ENCODE data around the gene ARHGAP25. TPM values are rescaled to one million over a fixed set of nuclear protein-coding genes. Genes with fewer than 3 reads are reported as not detected.

Gene ARHGAP25
- total RNA-seq (2014; rRNA removed; shearing (Covaris generic)) = 6.3 and 6.6 TPM in 2 replicates

- Histone ChIP-seq H3K4me3 (no peak within 1 kb of the TSS), H3K27me3 (no peaks in the 10 kb centered on the region), H3K9me3 (replicated peaks) (no peaks in the 10 kb centered on the region), H3K4me1 (peaks cover 23% of the 10 kb centered on the region), H3K27ac (no peak within 1 kb of the TSS), H3K36me3 (no peaks in the 10 kb centered on the region)
- DNase-seq = no peak
These were observed at the start of gene ARHGAP25 for GRCh38 chr2:68734688-68735525. ARHGAP25 (plus strand) TSS chr2:68734811; CDS start chr2:68735200, 389 bp downstream.

GRCh38 chr2:68686178-68686577, 48.4 kb upstream of the ARHGAP25 start:
- no peak for DNase-seq
- Histone ChIP-seq H3K4me1 (no peaks in the 10 kb centered on the region), H3K9me3 (replicated peaks) (no peaks in the 10 kb centered on the region), H3K27me3 (no peaks in the 10 kb centered on the region), H3K36me3 (no peaks in the 10 kb centered on the region; the same call in 1 of the 2 replicates), H3K27ac (no peak overlapping the region), H3K4me3 (no peak overlapping the region)

GRCh38 chr2:68687018-68687417, 47.6 kb upstream of the ARHGAP25 start:
- no peaks in the 10 kb centered on the region; the same call in 1 of the 2 replicates for H3K36me3 ChIP-seq
- H3K9me3 ChIP-seq (replicated peaks) = no peaks in the 10 kb centered on the region
- H3K4me1 ChIP-seq = no peaks in the 10 kb centered on the region
- no peak for DNase-seq
- H3K27ac ChIP-seq = no peak overlapping the region
- no peak overlapping the region for H3K4me3 ChIP-seq
- no peaks in the 10 kb centered on the region for H3K27me3 ChIP-seq

- DNase-seq = no peak
- Histone ChIP-seq H3K36me3 (no peaks in the 10 kb centered on the region; the same call in 1 of the 2 replicates), H3K4me1 (no peaks in the 10 kb centered on the region), H3K27me3 (no peaks in the 10 kb centered on the region), H3K9me3 (replicated peaks) (no peaks in the 10 kb centered on the region), H3K4me3 (no peak overlapping the region), H3K27ac (no peak overlapping the region)
These were observed 44.8 kb upstream of the ARHGAP25 start for GRCh38 chr2:68689553-68690537.

- Histone ChIP-seq H3K36me3 (no peaks in the 10 kb centered on the region; the same call in 1 of the 2 replicates), H3K9me3 (replicated peaks) (0 out of 2 replicates have a peak, but pooled peaks cover 2% of the 10 kb centered on the region), H3K27me3 (no peaks in the 10 kb centered on the region), H3K4me1 (no peaks in the 10 kb centered on the region), H3K4me3 (no peak overlapping the region), H3K27ac (no peak overlapping the region)
- DNase-seq = no peak
These were observed 43.8 kb upstream of the ARHGAP25 start for GRCh38 chr2:68690851-68691250.

GRCh38 chr2:68692511-68692910, 42.1 kb upstream of the ARHGAP25 start:
- no peak overlapping the region for H3K27ac ChIP-seq
- H3K36me3 ChIP-seq = no peaks in the 10 kb centered on the region; the same call in 1 of the 2 replicates
- peaks cover 3% of the 10 kb centered on the region; the same call in 1 of the 2 replicates for H3K9me3 ChIP-seq (replicated peaks)
- H3K27me3 ChIP-seq = no peaks in the 10 kb centered on the region
- no peak for DNase-seq
- H3K4me1 ChIP-seq = no peaks in the 10 kb centered on the region
- no peak overlapping the region for H3K4me3 ChIP-seq

GRCh38 chr2:68693951-68694350, 40.7 kb upstream of the ARHGAP25 start:
- H3K27me3 ChIP-seq = no peaks in the 10 kb centered on the region
- peak in 1 of 2 experiments; percentile 17 for DNase-seq
- no peaks in the 10 kb centered on the region for H3K36me3 ChIP-seq

GRCh38 chr2:68695971-68696370, 38.6 kb upstream of the ARHGAP25 start:
- Histone ChIP-seq H3K4me3 (no peak overlapping the region), H3K36me3 (no peaks in the 10 kb centered on the region), H3K4me1 (no peaks in the 10 kb centered on the region), H3K27me3 (no peaks in the 10 kb centered on the region), H3K27ac (no peak overlapping the region), H3K9me3 (replicated peaks) (peaks cover 7% of the 10 kb centered on the region; the same call in 1 of the 2 replicates)
- DNase-seq = no peak

More at GRCh38 chr2:68693951-68694350, 40.7 kb upstream of the ARHGAP25 start:
- Histone ChIP-seq H3K4me1 (no peaks in the 10 kb centered on the region), H3K9me3 (replicated peaks) (peaks cover 3% of the 10 kb centered on the region; the same call in 1 of the 2 replicates), H3K4me3 (no peak overlapping the region), H3K27ac (no peak overlapping the region)

GRCh38 chr2:68696554-68696953, 38.1 kb upstream of the ARHGAP25 start:
- DNase-seq = no peak
- Histone ChIP-seq H3K9me3 (replicated peaks) (peaks cover 7% of the 10 kb centered on the region; the same call in 1 of the 2 replicates), H3K27ac (no peak overlapping the region), H3K36me3 (no peaks in the 10 kb centered on the region), H3K4me1 (no peaks in the 10 kb centered on the region), H3K27me3 (no peaks in the 10 kb centered on the region), H3K4me3 (no peak overlapping the region)

- Histone ChIP-seq H3K27me3 (no peaks in the 10 kb centered on the region), H3K4me3 (no peak overlapping the region), H3K4me1 (no peaks in the 10 kb centered on the region), H3K9me3 (replicated peaks) (peaks cover 7% of the 10 kb centered on the region; the same call in 1 of the 2 replicates), H3K36me3 (no peaks in the 10 kb centered on the region), H3K27ac (no peak overlapping the region)
- no peak for DNase-seq
These were observed 35.8 kb upstream of the ARHGAP25 start for GRCh38 chr2:68698567-68699377.

GRCh38 chr2:68700560-68700959, 34.1 kb upstream of the ARHGAP25 start:
- Histone ChIP-seq H3K27me3 (no peaks in the 10 kb centered on the region), H3K4me3 (no peak overlapping the region), H3K9me3 (replicated peaks) (peaks cover 7% of the 10 kb centered on the region; the same call in 1 of the 2 replicates), H3K27ac (no peak overlapping the region), H3K4me1 (no peaks in the 10 kb centered on the region), H3K36me3 (no peaks in the 10 kb centered on the region)
- no peak for DNase-seq

GRCh38 chr2:68706637-68707036, 28.0 kb upstream of the ARHGAP25 start:
- Histone ChIP-seq H3K27me3 (no peaks in the 10 kb centered on the region), H3K4me3 (no peak overlapping the region), H3K36me3 (no peaks in the 10 kb centered on the region), H3K9me3 (replicated peaks) (no peaks in the 10 kb centered on the region), H3K4me1 (no peaks in the 10 kb centered on the region), H3K27ac (no peak overlapping the region)
- DNase-seq = no peak

GRCh38 chr2:68708629-68709028, 26.0 kb upstream of the ARHGAP25 start:
- Histone ChIP-seq H3K4me1 (no peaks in the 10 kb centered on the region), H3K27me3 (no peaks in the 10 kb centered on the region), H3K27ac (no peak overlapping the region), H3K9me3 (replicated peaks) (no peaks in the 10 kb centered on the region), H3K4me3 (no peak overlapping the region), H3K36me3 (no peaks in the 10 kb centered on the region)
- no peak for DNase-seq

GRCh38 chr2:68709421-68709911, 25.1 kb upstream of the ARHGAP25 start:
- H3K27ac ChIP-seq = peak overlapping the region; percentile 22; the same call in 1 of the 2 replicates
- no peaks in the 10 kb centered on the region for H3K36me3 ChIP-seq
- no peaks in the 10 kb centered on the region for H3K27me3 ChIP-seq
- no peaks in the 10 kb centered on the region; the same call in 1 of the 2 replicates for H3K9me3 ChIP-seq (replicated peaks)
- DNase-seq = peak; percentile 53 to 91
- no peaks in the 10 kb centered on the region for H3K4me1 ChIP-seq
- H3K4me3 ChIP-seq = peak overlapping the region; percentile 24

All from SJCRH30 (cell line).